Renal cortical epithelial cell (primary cell): ENCODE measurements around the gene ATG4B. TPM values are rescaled to one million over a fixed set of nuclear protein-coding genes. Genes with fewer than 3 reads are reported as not detected.
A peak's percentile ranks its signal among the peaks of the same experiment; 100 is the strongest.
"Not testable (repeated sequence)": the region's sequence is repeated elsewhere in the genome, so short reads cannot be mapped to it uniquely, and the experiment has no call there.

ENCODE experiments used
- DNase-seq: peaks from one replicate; pipeline ENCODE4 v3.0.0-alpha.2; 2011; ENCODE audit warnings: low read depth
- total RNA-seq: library from RNA; depleted of rRNA; stranded (reverse); fragments of >200 nt; gene quantifications from 2 replicates; pipeline ENCODE4 v1.2.3, GENCODE V29; 2014

The ATG4B gene
- 53.0 and 106 TPM in 2 replicates for total RNA-seq

GRCh38 chr2:241637018-241637794 lies at the start of gene ATG4B, which contains the start of gene THAP4:
Gene ATG4B (plus strand): TSS chr2:241637693. CDS start chr2:241637715, 22 bp downstream.
Gene THAP4 (minus strand): TSS chr2:241637158. CDS start chr2:241637017, 141 bp downstream.
- peak; percentile 53 for DNase-seq

DNA sequence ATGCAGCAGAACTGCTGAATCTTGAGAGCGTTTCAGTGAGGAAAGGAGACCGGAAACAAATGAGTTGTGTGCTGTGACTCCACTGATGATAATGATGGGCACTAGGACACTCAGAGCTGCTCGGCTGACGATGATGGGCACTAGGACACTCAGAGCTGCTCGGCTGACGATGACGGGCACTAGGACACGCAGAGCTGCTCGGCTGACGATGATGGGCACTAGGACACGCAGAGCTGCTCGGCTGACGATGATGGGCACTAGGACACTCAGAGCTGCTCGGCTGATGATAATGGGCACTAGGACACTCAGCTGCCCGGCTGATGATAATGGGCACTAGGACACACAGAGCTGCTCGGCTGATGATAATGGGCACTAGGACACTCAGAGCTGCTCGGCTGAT lies 47.6 kb upstream of the ATG4B start:
- DNase-seq = not testable (repeated sequence)

DNA sequence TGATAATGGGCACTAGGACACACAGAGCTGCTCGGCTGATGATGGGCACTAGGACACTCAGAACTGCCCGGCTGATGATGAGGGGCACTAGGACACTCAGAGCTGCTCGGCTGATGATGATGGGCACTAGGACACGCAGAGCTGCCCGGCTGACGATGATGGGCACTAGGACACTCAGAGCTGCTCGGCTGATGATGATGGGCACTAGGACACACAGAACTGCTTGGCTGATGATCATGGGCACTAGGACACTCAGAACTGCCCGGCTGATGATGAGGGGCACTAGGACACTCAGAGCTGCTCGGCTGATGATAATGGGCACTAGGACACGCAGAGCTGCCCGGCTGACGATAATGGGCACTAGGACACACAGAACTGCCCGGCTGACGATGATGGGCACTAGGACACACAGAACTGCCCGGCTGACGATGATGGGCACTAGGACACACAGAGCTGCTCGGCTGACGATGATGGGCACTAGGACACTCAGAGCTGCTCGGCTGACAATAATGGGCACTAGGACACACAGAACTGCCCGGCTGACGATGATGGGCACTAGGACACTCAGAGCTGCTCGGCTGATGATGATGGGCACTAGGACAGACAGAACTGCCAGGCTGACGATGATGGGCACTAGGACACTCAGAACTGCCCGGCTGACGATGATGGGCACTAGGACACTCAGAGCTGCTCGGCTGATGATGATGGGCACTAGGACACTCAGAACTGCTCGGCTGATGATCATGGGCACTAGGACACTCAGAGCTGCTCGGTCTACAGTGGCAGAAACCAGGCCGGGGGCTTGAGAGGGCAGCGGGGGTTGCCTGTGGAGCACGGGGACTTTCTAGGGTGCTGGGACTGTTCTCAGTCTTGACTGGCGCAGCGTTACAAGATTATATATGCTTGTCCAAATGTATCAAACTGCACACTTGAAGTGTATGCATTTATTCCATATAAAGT lies 46.7 kb upstream of the ATG4B start:
- not testable (repeated sequence) for DNase-seq

DNA sequence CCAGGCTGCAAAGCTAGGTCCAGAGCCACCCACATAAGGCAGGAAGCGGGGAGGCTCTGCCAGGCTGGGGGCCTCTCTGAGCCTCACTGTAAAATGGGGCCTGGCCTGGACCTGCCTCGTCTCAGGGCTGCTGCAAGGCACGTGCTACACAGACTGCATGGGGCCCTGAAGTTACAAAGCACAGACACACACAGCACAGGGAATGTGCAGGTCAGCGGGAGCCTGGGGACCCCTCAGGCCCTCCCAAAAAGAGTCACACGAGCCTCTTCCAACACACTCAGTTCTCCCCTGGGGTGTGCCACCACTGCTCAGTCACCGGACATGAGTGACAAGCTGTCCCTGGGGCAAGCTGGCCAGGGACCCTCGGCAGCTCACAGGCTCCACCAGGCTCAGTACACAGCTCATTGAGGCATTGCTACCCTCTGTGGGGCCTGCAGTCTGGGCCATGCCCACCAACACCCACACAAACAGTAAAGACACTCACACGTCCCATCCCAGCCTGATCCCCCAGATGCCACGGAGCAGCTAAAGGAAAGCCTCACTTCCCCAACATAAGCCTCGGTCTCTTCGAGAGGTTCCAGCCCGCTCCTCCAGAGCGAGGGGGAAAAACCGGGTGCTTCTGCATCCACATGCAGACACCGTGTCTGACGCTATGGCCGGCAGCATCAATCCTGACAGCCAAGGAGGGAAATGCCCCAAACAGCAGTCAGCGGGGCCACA lies 45.2 kb upstream of the ATG4B start:
- no peak for DNase-seq

GRCh38 chr2:241593271-241593670 lies 44.2 kb upstream of the ATG4B start:
- no peak for DNase-seq

DNA sequence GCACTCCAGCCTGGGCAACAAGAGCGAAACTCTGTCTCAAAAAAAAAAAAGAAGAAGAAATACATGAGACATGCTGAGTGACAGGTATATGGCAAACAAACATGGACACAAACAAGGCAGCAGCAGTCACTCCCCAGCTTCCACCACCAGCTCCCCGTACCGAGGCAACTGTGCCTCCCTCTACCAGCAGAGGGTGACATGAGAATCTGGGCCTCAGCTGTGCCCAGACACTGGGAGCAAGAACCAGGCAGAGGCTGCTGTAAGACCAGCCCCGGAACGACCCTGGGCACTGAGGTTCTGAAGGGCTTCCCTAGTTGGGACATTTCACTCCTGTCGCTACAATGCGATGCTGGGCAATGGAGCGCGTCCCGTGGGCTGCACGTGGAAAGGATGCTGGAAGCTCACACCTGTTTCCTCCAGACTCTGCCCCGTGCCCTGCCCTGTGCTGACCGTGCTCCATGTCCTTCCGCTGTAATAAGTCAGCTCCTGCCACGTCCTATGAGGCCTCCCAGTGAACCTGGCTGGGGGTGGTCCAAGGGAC lies 41.8 kb upstream of the ATG4B start:
- no peak for DNase-seq

DNA sequence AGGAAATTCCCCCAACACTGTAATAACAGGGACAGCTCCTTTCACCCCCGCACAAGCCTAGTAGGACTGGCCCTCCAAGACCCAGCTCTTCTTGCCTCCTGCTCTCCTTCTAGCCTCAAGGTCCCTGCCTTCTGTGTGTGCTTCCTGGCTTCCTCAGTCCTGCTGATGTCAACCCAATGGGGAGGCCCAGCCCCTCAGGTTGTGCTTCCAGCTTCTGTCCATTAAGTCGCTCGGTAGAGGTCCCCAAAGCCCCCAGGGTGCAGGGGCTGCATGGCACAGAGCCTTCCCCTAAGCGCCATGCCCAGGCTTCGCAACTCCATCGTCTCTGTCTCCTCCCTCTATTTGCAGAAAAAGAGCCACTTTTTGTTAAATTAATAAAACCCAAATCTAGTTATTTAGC lies 39.9 kb upstream of the ATG4B start:
- DNase-seq = no peak

DNA sequence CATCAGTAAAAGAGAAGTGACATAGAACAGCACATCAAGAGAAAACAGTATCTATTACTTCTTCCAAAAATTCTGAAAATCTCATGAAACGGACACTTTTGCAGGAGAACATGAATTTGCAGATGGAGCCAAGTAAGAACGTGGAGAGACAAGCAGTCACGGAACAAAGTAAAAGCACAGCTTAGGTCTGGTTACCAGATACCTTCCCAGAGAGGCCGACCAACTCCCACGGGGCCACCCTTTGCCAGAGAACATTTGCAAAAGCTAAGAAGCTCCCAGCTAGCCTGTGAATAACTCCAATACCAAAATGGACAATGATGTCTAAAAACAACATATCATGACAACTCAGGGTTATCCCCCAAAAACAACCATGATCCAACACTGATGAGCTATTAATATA lies 39.4 kb upstream of the ATG4B start:
- DNase-seq = no peak

- peak; percentile 27 for DNase-seq
These were observed 39.0 kb upstream of the ATG4B start for GRCh38 chr2:241598487-241598886.

DNA sequence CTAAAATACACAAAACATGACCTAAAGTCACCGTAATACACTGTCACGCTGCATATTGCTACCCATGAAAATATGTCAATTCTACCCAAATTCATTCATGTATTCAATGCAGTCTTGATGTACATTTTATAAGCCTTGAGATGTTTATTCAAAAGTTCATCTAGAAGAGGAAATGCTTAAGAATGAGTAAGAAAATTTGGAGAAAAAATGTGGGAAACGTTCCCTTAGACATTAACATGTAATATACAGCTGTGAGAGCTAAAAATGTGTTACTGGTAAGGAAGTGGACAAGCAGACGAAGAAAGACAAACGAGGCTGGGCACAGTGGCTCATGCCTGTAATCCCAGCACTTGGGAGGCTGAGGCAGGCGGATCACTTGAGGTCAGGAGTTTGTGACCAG lies 37.9 kb upstream of the ATG4B start:
- DNase-seq = no peak

GRCh38 chr2:241601841-241602240 lies 35.7 kb upstream of the ATG4B start:
- no peak for DNase-seq

- no peak for DNase-seq
These were observed 34.8 kb upstream of the ATG4B start for GRCh38 chr2:241602720-241603119.

GRCh38 chr2:241603686-241604085 lies 33.8 kb upstream of the ATG4B start:
- DNase-seq = no peak

DNA sequence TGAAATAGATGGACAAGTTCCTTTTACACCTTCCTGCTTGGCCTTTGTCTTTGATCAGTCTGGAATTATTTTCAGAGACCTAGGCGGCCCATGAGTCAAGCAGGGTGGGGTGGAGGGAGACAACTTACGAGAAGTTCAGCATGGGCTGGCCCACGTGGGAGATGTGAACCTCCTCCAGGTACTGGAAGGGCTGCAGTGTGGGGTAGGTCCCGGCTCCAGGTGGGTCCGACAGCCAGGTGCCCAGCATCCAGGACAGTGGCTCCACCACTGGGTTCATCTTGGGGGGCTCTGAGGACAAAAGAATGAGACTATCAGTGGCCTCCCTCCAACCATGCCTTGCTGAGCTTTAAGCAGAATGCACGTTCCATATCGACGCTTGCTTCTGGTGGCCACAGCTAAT lies 31.3 kb upstream of the ATG4B start:
- no peak for DNase-seq

DNA sequence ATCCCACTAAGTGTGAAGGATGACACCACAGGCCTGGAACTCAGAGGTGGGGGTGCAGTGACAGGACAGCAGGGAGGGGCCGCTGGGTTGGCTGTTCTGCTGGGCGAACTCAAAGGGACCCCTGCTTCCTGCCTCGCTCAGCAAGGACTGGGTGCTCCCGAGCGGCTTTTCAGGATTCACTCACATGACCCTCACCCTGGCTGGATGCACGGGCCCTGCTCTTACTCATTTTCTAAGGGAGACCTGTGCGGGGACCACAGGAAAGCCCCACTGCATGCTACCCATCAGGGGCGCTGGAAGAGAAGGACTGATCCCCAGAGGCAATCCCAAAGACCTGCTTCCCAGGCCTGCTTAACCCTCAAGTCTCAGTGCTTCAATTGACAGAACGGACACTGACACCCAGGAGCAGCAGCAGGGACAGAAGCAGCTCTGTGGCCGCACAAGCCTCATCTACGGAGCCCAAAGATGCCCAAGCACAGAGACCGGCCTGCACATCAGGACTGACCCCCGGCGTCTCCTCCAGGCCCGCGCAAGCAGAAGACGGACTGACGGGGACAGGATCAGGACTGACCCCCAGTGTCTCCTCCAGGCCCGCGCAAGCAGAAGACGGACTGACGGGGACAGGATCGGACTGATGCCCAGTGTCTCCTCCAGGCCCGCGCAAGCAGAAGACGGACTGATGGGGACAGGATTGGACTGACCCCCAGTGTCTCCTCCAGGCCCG lies 30.2 kb upstream of the ATG4B start:
- no peak for DNase-seq

GRCh38 chr2:241608881-241609280 lies 28.6 kb upstream of the ATG4B start:
- DNase-seq = no peak

- DNase-seq = peak; percentile 48
These were observed 27.4 kb upstream of the ATG4B start for GRCh38 chr2:241609859-241610793.

DNA sequence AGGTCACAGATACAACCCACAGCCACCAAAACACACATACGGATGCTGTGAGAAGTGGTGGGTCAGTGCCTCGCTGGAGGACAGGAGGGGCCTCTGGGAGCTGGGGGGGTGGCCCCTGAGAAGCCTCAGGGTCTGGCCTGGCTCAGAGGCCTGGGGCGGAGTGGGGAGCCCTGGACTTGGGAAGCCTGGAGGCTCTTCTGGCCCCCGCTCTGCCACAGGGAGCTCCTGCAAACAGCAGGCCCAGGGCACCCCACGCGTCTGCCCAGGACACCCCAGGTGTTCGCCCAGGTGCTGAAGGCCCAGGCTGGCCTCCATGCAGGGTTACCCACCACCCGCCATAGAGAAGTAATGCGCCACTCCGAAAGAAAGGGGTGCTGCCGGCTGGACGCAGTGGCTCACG lies 26.4 kb upstream of the ATG4B start:
- DNase-seq = no peak

DNA sequence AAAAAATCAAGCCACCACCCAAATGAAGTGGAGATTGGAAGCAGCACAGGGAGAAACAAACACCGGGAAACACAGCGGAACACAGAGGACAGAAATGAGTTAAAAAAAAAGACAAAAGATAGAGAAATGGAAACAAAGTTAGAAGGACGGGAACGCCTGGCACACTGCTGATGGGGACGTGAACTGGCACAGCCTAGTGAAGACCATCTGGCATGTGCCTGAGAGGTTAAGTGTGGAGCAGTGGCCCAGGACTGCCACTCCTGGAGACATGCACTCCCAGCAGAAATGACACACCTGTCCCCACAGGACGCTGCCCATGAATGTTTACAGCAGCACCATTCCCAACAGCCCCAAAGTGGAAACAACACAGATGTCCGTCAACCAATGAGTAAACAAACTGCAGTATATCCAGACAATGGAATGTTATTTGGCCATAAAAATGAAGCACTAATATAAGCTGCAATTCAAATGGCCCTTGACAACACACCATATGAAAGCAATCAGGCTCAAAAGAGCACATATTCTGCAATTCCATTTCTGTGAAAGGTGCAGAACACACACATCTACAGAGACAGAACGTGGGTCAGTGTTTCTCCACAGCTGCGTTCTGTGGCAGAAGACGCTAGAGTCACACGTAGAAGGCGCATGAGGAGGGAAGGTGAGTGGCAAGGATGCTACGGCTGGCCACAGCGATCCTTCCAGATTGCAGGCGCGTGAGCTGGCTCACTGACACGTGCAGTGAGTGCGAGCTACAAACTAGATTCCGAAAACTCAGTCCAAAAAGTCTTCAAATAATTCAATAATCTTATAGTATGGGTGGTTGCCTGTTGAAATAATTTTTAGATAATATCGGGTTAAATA lies 25.1 kb upstream of the ATG4B start:
- no peak for DNase-seq
